HG03521 (cell line): Measurements from ENCODE around the gene SYNM.

Experiments used
- ATAC-seq: cut with Tn5 transposase; IDR thresholded peaks from one replicate; pipeline ENCODE4 v1.9.1; 2021; ENCODE audit warnings: mild to moderate bottlenecking, moderate library complexity; ENCODE audit not compliant: unreplicated experiment

SYNM gene

DNA sequence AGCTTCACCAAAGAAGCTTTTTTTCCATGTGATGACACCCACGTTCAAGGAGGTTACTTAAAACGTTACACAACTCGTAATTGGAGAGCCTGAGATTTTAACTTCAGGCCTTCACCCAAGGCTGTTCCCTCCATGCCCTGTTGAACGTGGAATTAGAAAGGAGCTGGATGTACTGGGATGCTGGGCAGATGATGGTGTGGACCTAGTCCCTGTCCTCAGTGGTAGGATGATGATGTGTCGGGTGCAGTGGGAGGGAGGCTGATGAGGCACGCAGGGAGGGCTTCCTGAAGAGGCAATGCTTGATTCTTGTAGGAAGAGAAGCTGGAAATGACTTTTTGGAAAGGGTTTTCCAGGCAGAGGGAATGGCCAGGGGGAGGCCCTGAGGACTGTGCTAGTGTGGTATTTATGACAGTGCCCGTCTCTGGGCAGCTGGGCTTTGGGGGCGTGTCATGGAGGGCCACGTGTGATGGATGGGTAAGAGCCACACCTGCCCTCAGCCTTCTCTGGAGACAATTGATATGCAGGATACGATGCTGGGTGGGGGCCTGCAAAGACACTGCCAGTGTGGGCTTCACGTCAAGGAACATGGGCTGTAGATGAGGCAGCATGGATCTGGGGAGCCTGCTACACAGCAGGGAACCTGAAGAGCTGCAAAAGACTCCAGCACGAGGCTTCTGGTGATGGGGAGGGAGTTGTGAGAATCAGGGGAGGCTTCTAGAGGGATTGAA is 15.3 kb downstream of the SYNM start:
- ATAC-seq: no peak

DNA sequence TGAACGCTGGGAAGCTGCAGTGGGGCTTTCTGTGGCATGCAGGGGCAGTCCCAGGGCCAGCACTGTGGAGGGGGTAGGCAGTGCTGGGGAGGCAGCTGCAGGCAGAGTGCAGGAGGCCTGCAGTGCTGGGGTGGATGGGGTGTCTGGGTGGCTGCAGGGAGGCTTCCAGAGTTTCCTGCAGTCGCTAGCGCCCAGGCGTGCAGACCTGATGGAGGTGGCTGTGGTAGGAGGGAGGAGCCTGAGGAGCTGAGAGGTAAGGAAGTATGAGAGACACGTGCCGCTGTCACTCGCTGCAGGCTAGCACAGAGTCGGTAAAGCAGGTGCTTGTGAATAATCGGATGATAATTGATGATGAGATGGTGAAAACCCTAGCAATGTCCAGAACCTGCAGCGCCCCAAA is 16.3 kb downstream of the SYNM start:
- no peak for ATAC-seq

DNA sequence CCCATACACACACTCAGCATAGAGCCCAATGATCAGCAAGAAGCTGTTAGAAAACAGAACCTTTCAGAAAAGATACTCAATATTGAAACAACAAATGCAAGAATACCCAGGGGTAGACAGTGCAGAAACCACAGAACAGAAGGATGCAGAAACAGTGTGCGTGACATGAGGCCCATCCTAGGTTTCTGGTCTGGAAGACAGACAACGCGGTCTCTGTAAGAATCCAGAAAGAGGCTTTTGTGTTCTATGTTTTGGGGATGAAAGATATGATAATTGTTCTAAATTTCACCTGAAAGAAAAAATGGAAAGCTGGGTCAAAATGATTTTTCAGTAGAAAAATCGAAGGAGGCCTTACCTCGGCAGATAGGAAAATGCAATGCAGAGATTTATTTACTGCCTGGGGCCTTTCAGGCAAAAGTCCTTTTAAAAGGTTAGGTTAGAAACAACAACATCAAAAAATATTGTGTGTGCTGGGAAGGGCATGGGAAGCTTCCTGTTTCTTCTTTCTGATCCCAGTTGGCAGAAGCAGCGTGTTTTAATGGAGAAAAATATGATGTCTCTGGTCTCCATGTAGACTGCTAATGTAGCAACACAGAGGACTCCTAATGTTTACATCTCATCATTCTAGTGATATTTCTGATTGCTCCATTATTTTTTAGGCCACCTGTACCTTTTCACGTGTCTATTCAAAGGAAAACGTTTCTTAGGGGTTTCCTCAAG is 17.0 kb downstream of the SYNM start:
- no peak for ATAC-seq

DNA sequence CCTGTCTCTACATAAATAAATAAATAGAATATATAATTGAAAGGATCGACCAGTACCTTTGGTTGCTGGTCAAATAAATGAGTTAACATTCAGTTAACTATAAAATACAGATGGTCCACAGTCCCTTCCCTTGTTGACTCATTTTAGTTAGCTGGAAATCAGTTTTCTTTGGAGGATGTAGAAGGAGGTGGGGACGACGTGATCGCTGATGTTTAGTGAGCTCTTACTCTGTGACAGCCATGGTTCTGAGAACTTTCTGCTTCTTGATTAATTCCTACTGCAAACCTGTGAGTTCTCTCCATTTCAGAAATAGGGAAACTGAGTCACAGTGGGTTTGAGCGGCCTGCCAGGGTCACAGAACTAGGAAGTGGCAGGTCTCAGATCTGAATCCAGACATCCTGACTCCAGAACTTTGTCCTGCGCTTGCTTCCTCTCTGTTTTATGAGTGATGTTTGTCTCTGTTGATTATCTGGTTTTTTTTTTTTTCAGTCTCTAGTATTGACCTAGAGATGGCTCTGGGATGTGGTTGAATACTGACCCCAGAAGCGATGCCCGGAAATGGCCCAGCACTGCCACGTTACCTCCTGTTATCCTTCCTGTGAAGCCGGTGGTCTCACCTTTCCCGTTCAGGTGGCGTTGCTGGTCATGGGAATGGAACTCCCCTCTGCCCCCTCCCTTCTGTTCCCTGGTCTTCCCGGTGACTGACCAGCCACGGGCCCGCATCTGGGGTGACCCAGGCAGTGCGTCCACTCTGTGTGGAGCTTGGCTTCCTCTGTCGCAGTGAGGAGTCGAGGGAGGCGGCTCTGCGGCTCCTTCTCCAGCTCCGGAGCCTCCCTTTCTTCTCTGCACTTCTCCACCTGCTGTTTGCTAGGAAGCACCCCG is 18.2 kb downstream of the SYNM start:
- no peak for ATAC-seq

DNA sequence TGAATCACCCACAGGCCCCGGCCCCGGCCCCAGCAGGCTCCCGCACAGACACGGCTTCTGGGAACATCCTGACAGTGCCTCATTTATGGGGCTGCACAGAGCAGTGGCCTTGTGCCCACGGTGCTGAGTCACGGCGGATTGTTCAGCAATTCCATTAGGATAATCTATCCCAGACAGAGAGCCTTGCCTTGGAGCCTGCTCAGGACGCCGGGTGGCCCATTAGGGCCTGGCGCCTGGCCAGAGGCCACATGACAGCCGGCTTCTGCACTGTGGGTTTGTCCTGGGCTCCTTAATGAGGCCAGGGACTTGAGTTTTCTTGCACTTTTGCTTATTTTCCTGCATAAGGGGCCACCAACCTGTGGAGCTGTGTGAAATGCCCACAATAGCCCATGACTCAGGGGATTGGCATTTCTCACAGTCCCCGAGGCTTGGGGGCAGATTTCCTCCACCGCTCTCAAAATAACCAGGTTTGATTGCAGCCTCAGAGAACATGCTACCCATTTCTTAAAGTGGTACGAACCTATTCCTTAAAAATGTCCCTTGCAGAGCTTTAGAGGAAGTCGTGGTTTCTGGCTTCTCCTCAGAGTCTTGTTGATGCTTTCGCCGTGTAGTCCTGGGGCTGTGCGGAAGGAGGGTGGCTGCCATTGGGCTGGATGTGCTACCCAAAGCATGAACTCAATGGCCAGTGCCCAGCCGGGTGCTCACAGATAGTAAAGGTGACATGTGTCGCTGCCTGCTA is 19.0 kb downstream of the SYNM start:
- no peak for ATAC-seq

DNA sequence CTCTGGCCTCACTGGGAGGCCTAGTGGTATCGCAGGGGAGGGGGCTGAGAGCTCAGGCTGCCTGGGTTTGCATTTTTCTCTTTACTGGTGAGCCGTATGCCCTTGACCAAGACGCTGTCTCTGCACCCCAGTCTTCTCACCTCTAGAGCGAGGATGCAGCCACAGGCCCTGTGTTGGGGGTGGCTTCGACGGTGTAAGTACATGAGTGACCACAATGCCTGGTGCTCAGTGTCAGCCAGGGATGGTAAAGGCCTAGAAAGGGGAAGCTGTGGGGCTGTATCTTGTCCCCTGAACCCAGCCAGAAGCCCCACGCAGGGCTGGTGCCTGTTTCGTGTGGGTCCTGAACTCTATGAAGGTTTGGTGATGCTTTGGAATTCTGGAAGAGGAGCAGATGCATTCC is 19.8 kb downstream of the SYNM start:
- no peak for ATAC-seq

DNA sequence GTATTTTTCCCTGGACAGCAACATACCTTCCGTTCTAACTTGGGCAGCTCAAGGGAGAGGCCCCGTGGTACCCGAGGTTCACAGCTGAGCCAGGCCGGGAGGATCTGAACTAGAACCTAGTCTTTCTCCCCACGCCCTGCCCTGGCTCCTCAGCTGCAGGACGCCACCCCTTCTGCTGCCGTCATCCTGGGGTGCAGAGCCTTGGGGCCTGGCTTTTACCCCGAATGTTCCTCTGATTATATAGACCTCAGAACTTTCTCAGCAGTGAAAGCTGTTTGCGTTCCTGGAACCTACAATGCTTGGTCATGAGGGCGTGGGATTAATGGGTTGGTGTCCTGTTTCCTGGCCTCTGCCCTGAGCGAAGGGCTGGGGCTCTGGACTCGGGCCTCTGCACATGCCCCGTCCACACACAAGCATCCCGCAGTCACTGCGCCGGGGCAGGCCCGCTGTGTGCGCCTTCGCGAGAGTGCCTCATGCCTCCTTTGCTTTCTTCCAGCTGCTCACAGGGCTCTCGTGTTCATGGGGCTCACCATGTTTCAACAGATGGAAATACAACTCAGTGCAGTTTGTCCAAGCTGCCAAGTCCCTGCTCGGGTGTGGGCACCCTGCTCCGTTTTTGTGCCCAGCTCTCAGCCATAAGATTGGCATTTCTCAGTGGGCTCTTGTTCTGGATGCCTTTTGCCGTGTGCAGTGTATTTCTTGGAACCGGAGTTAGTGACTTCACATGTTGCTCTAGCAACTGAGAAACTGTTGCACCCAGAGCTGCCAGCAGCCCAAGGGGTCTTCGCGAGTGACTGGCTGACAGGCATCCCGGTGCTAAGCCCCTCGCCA is 20.4 kb downstream of the SYNM start:
- no peak for ATAC-seq

DNA sequence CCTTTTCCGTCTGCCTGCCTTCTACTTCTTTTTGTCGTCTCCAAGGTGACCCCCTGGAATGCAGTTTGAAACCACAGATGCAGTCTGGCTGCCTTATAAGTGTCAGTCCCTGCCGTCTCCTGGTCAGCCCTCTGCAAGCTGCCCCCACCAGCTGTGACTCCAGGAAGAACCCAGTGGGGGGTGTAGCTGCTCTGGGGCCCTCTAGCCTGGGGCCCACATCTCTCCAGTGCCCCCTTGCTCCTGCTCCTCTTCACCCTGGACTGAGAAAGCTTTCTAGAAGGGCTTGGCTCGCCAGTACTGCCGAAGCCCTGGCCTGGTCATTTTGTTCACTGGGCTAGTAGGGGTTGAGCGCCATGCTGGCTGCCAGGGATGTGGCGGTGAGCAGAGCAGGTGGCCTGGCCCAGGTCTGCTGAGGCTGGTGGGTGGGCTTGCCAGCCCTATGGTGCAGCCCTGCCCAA is 21.3 kb downstream of the SYNM start:
- no peak for ATAC-seq

DNA sequence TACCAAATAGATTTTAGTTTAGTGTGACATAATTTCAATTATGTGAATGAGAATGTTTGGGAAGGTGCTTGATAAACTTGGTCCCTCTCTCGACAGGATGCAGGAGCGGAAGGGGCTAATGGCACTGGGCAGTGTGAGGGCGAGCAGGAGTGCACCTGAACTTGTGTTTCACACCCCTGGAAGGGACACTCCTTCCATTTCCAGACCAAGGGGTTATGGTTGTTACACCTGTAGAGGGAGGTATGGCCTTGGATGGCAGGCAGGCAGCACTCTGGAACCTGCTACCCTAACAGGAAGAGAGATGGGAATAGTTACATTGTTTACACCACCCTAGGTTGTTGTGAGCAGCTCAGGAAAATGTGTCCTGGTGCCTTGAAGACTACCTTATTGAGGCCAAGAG is 22.1 kb downstream of the SYNM start:
- no peak for ATAC-seq

DNA sequence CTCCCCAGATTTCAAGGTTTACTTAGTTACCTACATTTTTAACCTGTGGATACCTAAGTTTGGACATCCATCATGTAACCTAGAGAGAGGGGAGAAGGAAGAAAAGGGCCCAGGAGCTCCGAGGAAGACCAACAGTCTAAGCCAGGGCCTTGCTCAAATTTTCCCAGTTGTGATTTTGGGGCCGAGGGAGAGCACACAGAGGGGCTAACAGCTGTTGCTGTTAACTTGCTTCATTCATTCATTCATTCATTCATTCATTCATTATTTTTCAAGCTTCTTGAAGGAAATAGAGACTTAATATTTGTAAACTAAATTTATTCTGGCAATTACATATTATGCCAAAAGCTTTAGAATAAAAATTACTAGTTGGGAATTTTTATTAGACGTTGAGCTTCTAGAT is 22.9 kb downstream of the SYNM start:
- ATAC-seq: no peak

DNA sequence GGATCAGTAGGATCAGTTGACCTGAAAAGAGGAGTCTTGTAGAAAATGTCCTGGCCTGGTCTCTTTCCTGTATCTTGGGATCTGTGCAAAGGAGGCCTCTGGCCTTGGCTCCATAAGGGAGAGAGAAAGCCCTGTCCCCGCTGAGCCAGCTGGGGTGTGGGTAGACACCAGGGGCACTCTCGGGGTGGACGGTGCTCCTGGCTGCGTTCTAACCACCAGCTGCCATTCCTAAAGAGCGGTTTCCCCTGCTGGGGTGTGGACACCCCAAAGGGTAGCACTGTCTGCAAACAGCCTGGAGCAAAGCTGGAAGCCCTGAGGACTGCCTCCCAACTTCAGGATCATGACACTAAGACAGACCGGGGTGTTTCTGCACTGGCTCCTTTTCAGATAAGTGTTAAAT is 23.5 kb downstream of the SYNM start:
- ATAC-seq: no peak

DNA sequence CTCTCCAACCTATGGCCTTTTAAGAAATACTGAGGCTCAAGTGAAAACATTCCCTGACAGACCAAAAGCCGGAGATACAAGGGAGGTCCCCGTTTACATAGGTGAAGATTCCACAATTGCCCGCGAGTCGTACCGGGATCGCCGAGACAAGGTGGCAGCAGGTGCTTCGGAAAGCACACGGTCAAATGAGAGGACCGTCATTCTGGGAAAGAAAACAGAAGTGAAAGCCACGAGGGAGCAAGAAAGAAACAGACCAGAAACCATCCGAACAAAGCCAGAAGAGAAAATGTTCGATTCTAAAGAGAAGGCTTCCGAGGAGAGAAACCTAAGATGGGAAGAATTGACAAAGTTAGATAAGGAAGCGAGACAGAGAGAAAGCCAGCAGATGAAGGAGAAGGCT is 24.8 kb downstream of the SYNM start:
- no peak for ATAC-seq

DNA sequence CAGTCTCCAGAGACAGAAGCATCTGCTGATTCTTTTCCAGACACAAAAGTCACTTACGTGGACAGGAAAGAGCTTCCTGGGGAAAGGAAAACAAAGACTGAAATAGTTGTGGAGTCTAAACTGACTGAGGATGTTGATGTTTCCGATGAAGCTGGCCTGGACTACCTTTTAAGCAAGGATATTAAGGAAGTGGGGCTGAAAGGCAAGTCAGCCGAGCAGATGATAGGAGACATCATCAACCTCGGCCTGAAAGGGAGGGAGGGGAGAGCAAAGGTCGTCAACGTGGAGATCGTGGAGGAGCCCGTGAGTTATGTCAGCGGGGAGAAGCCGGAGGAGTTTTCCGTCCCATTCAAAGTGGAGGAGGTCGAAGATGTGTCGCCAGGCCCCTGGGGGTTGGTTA is 25.4 kb downstream of the SYNM start:
- no peak for ATAC-seq

DNA sequence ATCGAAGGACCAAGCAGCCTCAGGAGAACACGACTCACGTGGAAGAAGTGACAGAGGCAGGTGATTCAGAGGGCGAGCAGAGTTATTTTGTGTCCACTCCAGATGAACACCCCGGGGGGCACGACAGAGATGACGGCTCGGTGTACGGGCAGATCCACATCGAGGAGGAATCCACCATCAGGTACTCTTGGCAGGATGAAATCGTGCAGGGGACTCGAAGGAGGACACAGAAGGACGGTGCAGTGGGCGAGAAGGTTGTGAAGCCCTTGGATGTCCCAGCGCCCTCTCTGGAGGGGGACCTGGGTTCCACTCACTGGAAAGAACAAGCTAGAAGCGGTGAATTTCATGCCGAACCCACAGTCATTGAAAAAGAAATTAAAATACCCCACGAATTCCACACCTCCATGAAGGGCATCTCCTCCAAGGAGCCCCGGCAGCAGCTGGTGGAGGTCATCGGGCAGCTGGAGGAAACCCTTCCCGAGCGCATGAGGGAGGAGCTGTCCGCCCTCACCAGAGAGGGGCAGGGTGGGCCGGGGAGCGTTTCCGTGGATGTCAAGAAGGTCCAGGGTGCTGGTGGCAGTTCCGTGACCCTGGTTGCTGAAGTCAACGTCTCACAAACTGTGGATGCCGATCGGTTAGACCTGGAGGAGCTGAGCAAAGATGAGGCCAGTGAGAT is 26.0 kb downstream of the SYNM start:
- no peak for ATAC-seq

DNA sequence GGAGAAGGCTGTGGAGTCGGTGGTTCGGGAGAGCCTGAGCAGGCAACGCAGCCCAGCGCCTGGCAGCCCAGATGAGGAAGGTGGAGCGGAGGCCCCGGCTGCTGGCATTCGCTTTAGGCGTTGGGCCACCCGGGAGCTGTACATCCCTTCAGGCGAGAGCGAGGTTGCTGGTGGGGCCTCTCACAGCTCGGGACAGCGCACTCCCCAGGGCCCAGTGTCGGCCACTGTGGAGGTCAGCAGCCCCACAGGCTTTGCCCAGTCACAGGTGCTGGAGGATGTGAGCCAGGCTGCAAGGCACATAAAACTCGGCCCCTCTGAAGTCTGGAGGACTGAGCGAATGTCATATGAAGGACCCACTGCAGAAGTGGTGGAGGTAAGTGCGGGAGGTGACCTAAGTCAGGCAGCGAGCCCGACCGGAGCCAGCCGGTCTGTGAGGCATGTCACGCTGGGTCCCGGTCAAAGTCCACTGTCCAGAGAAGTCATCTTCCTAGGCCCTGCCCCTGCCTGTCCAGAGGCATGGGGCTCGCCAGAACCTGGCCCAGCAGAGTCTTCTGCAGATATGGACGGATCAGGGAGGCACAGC is 26.7 kb downstream of the SYNM start:
- ATAC-seq: no peak

DNA sequence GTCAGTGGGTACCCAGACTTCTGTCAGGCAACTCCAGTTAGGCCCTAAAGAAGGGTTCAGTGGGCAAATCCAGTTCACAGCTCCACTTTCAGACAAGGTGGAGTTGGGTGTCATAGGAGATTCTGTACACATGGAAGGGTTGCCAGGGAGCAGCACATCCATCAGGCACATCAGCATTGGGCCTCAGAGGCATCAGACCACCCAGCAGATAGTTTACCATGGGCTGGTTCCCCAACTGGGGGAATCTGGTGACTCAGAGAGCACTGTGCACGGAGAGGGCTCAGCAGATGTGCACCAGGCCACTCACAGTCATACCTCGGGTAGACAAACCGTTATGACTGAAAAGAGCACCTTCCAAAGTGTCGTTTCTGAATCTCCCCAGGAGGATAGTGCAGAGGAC is 27.2 kb downstream of the SYNM start:
- ATAC-seq: no peak

DNA sequence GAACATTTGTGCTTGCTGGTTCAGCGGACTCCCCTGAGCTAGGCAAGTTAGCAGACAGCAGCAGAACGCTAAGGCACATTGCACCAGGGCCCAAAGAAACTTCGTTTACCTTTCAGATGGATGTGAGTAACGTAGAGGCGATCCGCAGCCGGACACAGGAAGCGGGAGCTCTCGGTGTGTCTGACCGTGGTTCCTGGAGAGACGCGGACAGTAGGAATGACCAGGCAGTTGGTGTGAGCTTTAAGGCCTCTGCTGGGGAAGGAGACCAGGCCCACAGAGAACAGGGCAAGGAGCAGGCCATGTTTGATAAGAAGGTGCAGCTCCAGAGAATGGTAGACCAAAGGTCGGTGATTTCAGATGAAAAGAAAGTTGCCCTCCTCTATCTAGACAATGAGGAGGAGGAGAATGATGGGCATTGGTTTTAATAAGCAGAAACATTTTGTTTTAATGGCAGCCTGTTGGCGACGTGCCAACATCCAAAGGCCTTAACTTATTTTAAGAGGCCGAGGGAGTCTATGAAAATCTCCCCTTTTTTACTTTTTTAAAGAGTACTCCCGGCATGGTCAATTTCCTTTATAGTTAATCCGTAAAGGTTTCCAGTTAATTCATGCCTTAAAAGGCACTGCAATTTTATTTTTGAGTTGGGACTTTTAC is 27.9 kb downstream of the SYNM start:
- no peak for ATAC-seq

DNA sequence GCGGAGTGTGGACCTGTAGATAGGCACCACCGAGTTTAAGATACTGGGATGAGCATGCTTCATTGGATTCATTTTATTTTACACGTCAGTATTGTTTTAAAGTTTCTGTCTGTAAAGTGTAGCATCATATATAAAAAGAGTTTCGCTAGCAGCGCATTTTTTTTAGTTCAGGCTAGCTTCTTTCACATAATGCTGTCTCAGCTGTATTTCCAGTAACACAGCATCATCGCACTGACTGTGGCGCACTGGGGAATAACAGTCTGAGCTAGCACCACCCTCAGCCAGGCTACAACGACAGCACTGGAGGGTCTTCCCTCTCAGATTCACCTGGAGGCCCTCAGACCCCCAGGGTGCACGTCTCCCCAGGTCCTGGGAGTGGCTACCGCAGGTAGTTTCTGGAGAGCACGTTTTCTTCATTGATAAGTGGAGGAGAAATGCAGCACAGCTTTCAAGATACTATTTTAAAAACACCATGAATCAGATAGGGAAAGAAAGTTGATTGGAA is 29.5 kb downstream of the SYNM start:
- no peak for ATAC-seq
